Inferior parietal cortex (tissue), 1 donor: ENCODE measurements around the gene CIP2A.
A peak's percentile ranks its signal among the peaks of the same experiment; 100 is the strongest.

Source experiments
- DNase-seq: peaks from one replicate; pipeline ENCODE4 v3.0.0-alpha.2; 2016; ENCODE audit errors: extremely low spot score

The CIP2A gene

DNA sequence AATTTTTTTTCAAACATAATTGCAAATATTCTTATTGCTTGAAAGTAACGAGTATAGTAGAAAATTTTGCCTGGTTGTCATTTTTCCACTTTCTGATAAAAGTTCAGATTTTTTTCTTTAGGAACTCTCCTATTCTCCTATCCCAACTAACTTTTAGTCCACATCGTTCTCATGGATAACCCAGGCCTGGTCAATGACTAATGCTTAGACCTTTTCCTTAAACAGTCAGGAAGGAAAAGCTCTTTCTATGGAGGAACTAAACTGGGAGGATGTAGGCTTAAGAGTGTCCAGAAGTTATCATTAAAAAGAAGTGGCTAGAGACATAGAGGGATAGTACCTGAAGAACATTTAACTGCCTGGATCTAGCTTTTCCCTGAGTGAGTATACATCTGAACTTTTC lies 26.7 kb downstream of the CIP2A start:
- no peak for DNase-seq

- no peak for DNase-seq
Measured at GRCh38 chr3:108555966-108556581, 33.2 kb downstream of the CIP2A start.

GRCh38 chr3:108554913-108555571 lies 34.2 kb downstream of the CIP2A start:
- DNase-seq: no peak

DNA sequence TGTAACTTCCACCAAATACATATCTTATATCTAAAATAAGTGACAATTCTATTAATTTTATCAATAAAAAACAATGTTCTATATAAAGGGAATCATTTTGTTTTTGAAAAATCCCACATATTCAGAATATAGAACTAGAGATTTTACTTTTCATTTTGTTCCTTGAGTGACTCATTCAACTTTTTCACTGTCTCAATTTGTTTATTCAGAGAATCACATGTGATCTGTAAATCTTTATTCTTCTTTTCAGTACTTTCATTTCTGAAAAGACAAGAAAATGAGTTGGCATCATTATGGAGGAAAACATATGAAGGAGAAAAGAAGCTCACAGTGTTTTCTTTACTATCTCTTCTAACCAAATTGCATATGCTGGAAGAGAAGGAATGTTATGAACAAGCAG lies 35.0 kb downstream of the CIP2A start:
- no peak for DNase-seq

GRCh38 chr3:108552267-108553159 lies 36.7 kb downstream of the CIP2A start:
- peak; percentile 88 for DNase-seq

GRCh38 chr3:108548886-108549285 lies 40.4 kb downstream of the CIP2A start:
- no peak for DNase-seq

DNA sequence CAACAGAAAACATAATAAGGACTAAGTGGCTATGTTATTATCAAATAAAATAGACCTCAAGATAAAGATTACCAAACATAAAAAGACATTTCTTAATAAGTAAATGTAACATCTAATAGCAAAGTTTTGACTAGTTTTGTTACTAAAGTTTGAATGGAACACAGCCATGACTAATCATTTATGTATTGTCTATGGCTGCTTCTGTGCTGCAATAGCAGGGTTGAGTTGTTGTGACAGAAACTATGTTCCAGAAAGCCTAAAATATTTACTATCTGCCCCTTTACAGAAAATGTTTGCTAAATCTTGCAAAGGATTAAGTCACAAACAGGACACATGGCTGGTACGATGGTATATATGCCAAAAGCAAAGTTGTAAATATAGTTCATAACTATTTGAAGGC lies 40.9 kb downstream of the CIP2A start:
- no peak for DNase-seq

DNA sequence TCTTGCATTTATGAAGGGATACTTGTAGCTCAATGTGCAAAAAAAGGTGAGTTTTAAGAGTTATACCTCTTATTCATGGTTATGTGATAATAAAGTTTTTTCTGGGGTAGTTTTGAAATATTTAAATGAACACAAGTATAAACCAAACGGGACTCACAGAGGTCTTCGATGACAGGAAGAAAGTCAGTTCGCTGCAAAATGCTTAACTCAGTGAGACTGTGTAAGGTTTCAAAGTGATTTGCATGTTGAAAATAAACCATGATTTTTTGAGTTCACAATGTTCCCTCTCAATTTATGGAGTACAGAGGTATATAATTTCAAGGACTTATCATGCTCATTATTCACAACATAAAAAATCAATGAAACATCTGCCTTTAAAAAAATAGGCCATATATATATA lies 42.5 kb downstream of the CIP2A start:
- no peak for DNase-seq

GRCh38 chr3:108546247-108546646 lies 43.0 kb downstream of the CIP2A start:
- no peak for DNase-seq

DNA sequence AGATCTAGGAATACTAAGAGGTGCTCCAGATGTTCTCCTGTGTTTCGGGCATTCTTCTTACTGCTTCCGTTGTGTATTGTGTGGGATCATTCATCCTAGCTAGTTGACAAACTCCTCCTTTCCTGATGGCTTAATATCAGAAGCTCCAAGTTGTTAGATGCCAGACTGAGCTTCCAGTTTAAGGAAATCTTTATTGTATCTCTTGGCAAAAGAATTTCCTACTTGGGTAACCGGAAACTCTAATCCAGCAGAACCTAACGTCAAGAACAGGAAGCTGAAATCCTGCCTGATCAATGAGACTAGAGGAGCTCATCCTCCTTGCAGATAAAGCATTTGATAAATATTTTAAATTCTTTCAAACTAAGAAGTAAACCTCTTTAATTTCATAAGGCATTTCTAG lies 51.2 kb downstream of the CIP2A start:
- no peak for DNase-seq

DNA sequence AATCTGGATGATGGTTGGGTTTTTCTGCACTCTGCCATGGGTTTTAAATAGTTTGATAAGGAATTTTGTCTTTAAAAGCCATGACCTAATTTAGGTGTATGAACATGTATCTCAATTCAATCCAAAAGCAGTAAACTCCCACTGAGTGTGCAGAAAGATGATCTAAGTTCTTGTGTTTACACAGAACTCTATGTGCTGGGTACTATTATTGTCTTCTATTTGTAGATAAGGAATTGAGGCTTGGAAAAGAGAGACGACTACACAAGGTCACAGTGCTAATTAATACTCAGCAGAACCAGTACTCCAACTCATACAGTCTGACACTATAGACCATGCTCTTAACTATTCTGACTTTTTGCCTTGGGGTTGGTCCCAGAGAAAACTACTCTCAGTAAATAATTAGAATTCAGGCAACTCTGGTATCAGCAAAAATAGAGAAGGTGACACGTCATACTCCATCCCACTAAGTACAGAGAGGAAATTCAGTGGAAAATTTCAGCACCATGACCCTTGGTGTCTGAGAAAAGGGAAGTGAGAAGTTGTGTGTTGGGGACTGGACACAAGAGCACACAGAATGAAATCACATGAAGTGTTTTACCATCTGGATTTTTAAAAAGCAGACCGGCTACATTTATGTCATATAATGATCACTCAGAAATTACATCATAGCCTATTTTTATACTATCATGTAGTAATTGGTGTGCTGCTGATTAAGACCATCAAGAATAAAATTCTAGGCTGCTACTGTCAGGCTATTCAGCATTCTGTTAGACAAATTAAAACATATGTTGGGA lies 60.6 kb downstream of the CIP2A start:
- no peak for DNase-seq

DNA sequence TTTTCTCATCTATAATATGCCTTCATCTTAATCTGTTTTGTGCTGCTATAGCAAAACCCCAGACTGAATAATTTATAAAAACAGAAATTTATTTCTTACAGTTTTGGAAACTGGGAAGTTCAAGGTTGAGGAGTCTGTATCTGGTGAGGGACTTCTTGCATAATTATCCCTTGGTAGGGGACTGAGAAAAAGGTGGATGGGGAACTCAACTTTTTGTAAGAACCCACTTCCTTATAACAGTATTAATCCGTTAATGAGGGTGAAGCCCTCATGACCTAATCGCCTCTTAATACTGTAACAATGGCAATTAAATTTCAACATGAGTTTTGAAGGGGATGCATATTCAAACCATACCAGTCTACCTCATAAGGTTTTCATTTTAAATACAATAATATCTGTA lies 61.4 kb downstream of the CIP2A start:
- no peak for DNase-seq

DNA sequence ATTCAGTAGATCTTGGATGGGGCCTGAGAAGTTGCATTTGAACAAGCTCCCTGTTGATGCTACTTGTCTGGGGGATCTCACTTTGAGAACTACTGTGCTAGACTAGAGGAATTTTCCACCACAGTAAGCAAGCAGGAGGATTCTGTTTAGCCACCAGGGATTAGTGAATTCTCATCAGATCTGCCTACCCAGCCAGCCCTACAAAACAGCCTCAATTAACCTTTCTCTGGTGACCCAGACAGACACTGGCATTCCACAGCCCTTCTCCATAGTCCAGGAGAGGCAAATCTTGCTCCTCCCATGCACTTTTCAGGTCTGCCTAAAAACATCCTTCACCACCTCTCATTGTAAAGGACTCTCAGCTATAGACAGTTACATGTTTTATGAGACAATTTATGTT lies 62.1 kb downstream of the CIP2A start:
- DNase-seq: no peak

DNA sequence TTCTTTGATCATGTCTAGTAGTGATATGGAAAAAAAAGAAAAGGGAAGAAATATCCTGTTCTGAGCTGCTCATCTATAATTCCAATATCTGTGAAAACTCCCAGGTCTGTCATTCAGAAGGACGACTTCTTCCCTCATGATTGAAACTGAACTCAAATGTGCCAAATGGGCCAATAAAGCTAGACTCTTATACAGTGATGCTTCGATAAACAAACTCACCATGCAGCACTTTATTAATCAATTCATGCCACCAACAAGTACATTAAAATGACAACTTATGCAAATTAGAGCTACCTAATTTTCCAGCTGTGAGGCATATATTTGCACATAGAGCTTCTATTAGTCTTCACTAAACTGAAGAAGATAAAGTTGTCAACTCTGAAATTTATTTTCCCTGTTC lies 63.3 kb downstream of the CIP2A start:
- DNase-seq: no peak

- no peak for DNase-seq
Measured at GRCh38 chr3:108525256-108525655, 64.0 kb downstream of the CIP2A start.

DNA sequence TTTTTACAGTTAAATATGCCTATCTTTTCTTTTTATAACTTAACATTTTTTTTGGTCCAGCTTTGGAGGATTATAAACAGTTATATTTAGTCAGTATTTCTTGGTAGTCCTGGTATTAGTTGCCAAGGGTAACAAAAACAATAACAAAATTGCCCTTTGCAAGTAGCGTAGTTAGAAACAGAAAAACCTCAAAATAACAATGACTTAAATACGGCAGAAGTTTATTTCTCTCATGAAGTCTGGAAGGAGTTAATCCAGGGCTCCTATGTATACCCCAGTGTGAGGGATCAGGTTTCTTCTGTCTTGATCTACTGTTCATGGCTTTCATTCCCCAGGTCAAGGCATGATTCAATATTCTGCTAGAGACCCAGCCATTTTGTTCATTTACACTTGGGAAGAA lies 64.7 kb downstream of the CIP2A start:
- DNase-seq: no peak

DNA sequence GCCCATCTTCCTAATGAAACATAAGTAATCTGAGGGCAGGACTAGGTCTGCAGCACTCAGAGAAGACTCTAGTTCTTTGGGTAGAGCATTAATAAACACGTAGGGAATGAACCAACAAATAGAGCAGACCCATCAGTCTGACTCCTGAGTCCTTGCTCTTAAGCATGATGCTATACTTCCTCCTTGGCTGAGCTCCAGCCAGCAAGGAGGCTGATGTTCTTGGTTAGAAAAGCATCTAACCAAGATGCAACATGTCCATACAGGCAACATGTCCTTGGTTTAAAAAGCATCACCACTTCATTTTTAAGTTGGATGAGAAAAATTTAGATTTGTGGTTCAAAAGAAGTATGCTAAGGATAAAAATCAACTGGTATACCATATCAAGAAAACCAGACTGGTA lies 70.3 kb downstream of the CIP2A start:
- DNase-seq: no peak

DNA sequence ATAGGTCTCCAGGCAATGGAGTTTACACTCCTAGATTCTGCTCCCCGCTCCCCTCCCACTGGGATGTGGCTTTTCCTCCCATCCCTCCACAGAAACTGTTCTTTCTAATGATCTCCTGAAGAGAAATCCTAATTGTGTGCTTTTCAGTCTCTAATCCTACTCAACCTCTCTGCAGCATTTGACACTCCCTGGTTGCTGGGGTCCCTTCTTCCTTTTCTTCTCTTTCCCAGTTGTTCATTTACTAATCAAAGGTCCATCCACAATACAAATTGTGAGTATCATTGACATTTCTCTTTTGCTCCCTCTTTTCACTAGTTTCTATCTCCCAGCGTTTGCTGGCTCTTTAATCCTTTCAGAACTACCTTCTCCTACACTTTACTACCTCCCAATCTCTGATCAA lies 72.4 kb downstream of the CIP2A start:
- DNase-seq: no peak

DNA sequence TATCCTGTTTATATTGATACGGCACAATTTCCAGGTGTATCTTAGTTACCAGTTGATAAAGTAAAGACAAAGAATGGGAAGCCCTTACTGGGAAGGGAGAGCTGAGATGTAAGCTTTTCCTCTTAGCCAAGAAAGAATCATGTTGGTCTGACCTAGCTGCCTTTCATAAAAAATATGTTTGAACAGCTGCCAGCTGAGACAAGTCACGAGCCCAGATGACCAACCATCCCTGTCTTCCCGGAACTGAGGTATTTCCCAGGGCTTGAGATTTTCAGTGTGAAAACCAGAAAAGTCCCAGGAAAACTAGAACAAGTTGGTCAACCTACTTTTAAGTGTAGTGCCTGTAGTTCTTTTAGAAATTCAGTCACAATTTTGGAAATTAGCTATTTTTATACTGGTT lies 75.3 kb downstream of the CIP2A start:
- DNase-seq: no peak

GRCh38 chr3:108512671-108513070 lies 76.6 kb downstream of the CIP2A start:
- DNase-seq: peak; percentile 40

- no peak for DNase-seq
Measured at GRCh38 chr3:108511490-108511889, 77.7 kb downstream of the CIP2A start.

DNA sequence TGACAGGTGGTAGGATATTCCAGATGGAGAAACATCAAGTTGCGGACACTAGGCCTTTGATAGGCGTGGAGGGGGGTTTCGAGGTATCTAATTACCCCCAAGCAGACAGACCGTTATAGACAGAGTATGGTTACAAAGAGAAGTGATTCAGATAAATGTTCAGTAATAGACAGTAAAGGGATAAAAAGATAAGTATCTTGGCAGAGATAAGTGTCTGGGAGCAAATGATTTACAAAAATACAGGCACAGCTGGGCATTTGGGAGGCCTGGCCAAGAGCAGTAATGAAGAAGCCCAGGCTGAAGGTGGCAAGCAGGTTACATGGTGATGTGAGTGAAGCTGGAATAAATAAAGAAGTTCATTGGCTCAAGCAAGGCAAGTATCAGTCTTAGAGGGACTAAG lies 78.2 kb downstream of the CIP2A start:
- DNase-seq: no peak
